ENCODE measurements around the gene PI16.
"Not testable (repeated sequence)": the region's sequence is repeated elsewhere in the genome, so short reads cannot be mapped to it uniquely, and the experiment has no call there.

Gene PI16

GRCh38 chr6:36945301-36945700 lies 9.2 kb upstream of the PI16 start:
- Histone ChIP-seq H3K4me3 (replicated peaks; ENCODE audit: low read depth, low read length) (no peak overlapping the region), H3K27me3 (replicated peaks; ENCODE audit: control insufficient read depth, insufficient read depth, low read length) (no peaks in the 10 kb centered on the region; the same call in 1 of the 2 replicates), H3K36me3 (ENCODE audit: control insufficient read depth, insufficient read depth, low read length) (no peaks in the 10 kb centered on the region)
- TF ChIP-seq, protein P1, sequence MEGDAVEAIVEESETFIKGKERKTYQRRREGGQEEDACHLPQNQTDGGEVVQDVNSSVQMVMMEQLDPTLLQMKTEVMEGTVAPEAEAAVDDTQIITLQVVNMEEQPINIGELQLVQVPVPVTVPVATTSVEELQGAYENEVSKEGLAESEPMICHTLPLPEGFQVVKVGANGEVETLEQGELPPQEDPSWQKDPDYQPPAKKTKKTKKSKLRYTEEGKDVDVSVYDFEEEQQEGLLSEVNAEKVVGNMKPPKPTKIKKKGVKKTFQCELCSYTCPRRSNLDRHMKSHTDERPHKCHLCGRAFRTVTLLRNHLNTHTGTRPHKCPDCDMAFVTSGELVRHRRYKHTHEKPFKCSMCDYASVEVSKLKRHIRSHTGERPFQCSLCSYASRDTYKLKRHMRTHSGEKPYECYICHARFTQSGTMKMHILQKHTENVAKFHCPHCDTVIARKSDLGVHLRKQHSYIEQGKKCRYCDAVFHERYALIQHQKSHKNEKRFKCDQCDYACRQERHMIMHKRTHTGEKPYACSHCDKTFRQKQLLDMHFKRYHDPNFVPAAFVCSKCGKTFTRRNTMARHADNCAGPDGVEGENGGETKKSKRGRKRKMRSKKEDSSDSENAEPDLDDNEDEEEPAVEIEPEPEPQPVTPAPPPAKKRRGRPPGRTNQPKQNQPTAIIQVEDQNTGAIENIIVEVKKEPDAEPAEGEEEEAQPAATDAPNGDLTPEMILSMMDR (IDR thresholded peaks at IDR 0.05; ENCODE audit: insufficient read depth, low read length, poor library complexity, severe bottlenecking) = no peak
- DNase-seq (ENCODE audit: extremely low read depth, insufficient read length) = no peak

DNA sequence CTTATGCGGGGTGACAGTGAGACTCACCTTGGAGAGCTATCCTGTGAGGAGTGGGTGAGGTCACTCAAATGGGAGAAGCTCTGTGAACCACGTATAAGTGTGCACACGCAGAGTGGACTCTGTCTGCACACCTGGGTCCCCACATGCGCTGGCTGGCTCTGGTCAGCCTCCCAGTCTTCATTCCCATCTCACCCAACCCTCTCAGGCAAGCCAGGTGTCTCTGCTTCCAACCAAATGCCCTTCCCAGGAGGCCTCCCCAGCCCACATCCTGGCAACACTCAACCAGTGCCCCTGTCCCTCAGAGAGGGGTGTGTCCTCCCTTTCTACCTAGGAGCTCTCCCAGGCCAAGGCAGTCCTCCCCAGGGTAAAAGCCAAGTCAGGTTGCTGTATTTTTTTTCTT lies 8.0 kb upstream of the PI16 start:
- Histone ChIP-seq H3K27me3 (replicated peaks; ENCODE audit: control insufficient read depth, insufficient read depth, low read length) (no peaks in the 10 kb centered on the region; the same call in 1 of the 2 replicates), H3K36me3 (ENCODE audit: control insufficient read depth, insufficient read depth, low read length) (no peaks in the 10 kb centered on the region)
- TF ChIP-seq, protein P1 (IDR thresholded peaks at IDR 0.05; ENCODE audit: insufficient read depth, low read length, poor library complexity, severe bottlenecking) = no peak

GRCh38 chr6:36947570-36948351 lies 6.8 kb upstream of the PI16 start:
- H3K4me3 ChIP-seq (replicated peaks; ENCODE audit: low read depth, low read length) = no peak overlapping the region
- TF ChIP-seq, protein P1 (IDR thresholded peaks at IDR 0.05; ENCODE audit: insufficient read depth, low read length, poor library complexity, severe bottlenecking) = no peak
- H3K36me3 ChIP-seq (ENCODE audit: control insufficient read depth, insufficient read depth, low read length) = no peaks in the 10 kb centered on the region
- DNase-seq (ENCODE audit: extremely low read depth, insufficient read length) = no peak
- no peaks in the 10 kb centered on the region; the same call in 1 of the 2 replicates for H3K27me3 ChIP-seq (replicated peaks; ENCODE audit: control insufficient read depth, insufficient read depth, low read length)

More for the DNA sequence above, 8.0 kb upstream of the PI16 start:
- no peak for DNase-seq (ENCODE audit: extremely low read depth, insufficient read length)
- no peak overlapping the region for H3K4me3 ChIP-seq (replicated peaks; ENCODE audit: low read depth, low read length)

DNA sequence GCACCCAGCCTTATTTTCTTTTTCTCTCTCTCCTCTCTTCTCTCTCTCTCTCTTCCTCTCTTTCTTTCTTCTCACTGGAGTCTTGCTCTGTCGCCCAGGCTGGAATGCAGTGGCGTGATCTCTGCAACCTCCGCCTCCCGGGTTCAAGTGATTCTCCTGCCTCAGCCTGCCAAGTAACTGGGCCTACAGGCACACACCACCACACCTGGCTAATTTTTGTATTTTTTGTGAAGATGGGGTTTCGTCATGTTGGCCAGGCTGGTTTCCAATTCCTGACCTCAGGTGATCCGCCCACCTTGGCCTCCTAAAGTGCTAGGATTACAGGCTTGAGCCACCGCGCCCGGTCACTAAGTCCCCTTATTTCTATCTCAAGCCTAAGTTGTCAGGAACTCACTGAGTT lies 5.5 kb upstream of the PI16 start:
- H3K36me3 ChIP-seq (ENCODE audit: control insufficient read depth, insufficient read depth, low read length); H3K4me3 ChIP-seq (replicated peaks; ENCODE audit: low read depth, low read length); H3K27me3 ChIP-seq (replicated peaks; ENCODE audit: control insufficient read depth, insufficient read depth, low read length); DNase-seq (ENCODE audit: extremely low read depth, insufficient read length): not testable (repeated sequence)

- no peaks in the 10 kb centered on the region for H3K36me3 ChIP-seq (ENCODE audit: control insufficient read depth, insufficient read depth, low read length)
- TF ChIP-seq, protein P1 (IDR thresholded peaks at IDR 0.05; ENCODE audit: insufficient read depth, low read length, poor library complexity, severe bottlenecking) = no peak
Measured at GRCh38 chr6:36949636-36950035, 4.9 kb upstream of the PI16 start.

DNA sequence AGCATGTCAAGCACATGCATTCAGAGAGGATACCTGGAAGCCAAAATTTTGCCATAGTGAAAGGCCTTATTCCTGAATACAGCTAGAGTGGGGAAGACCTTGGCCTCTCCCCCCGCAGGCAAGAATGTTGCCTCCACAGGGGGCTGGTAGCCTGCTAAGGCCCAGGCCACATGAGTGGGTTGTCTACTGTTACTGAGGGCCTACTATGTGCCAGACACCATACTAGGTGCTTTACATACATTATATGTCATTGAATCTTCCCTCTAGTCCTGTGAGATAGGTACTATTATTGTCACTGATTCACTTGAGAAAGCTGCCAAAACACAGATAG lies 642 bp upstream of the PI16 start:
- H3K4me3 ChIP-seq (replicated peaks; ENCODE audit: low read depth, low read length) = no peak overlapping the region
- no peak for DNase-seq (ENCODE audit: extremely low read depth, insufficient read length)
- no peaks in the 10 kb centered on the region for H3K36me3 ChIP-seq (ENCODE audit: control insufficient read depth, insufficient read depth, low read length)
- TF ChIP-seq, protein P1 (IDR thresholded peaks at IDR 0.05; ENCODE audit: insufficient read depth, low read length, poor library complexity, severe bottlenecking) = no peak
- no peaks in the 10 kb centered on the region; the same call in 1 of the 2 replicates for H3K27me3 ChIP-seq (replicated peaks; ENCODE audit: control insufficient read depth, insufficient read depth, low read length)

More at GRCh38 chr6:36949636-36950035, 4.9 kb upstream of the PI16 start:
- DNase-seq (ENCODE audit: extremely low read depth, insufficient read length) = no peak
- Histone ChIP-seq H3K27me3 (replicated peaks; ENCODE audit: control insufficient read depth, insufficient read depth, low read length) (no peaks in the 10 kb centered on the region; the same call in 1 of the 2 replicates), H3K4me3 (replicated peaks; ENCODE audit: low read depth, low read length) (no peak overlapping the region)

Measured in GM06990 (cell line).